ENCODE measurements around the gene PKP1. TPM values are rescaled to one million over a fixed set of nuclear protein-coding genes. Genes with fewer than 3 reads are reported as not detected.

PKP1 gene
- total and polyA plus RNA-seq, 10 of the 15 experiments (the other 5 are each of a cell fraction or from before 2014, with no cell fraction given), result 0.03 TPM; not detected in 9

GRCh38 chr1:201357636-201358348 lies 74.5 kb downstream of the PKP1 start (continued):
- no peak for TF ChIP-seq ZBTB11 (CRISPR knock-in tag; IDR thresholded peaks at IDR 0.05)
- TF ChIP-seq CHD2 (IDR thresholded peaks at IDR 0.05; ENCODE audit: borderline replicate concordance, low read depth, low read length), result no peak
- no peak for TF ChIP-seq IKZF2 (IDR thresholded peaks at IDR 0.05)
- TF ChIP-seq CREB1 (IDR thresholded peaks at IDR 0.05; ENCODE audit: low read depth), result no peak
- TF ChIP-seq CTCF (IDR thresholded peaks at IDR 0.05 in 2 of 3, conservative IDR thresholded peaks at IDR 0.05 in 1 of 3; ENCODE audit: control insufficient read depth in 2 of 3, extremely low read depth in 1 of 3, insufficient read depth in 1 of 3, low read depth in 3 of 3, low read length in 3 of 3), result no peak

- intact Hi-C loops (cut with micrococcal nuclease; ENCODE audit: unreplicated experiment) (no loop called here), in situ Hi-C loops (cut with MboI) (no loop called here)
- no peak for ATAC-seq
- no peak overlapping the region for H3K27ac ChIP-seq (ENCODE audit: control insufficient read depth, insufficient read depth)
- H3K27me3 ChIP-seq (replicated peaks in 1 of 2; ENCODE audit: control insufficient read depth in 2 of 2, insufficient read depth in 2 of 2, low read length in 1 of 2), result peaks cover 0 to 4% of the 10 kb centered on the region in 2 experiments; a peak in 3 of 4 replicates
- no peaks in the 10 kb centered on the region for H3K36me3 ChIP-seq (ENCODE audit: control insufficient read depth in 2 of 2, insufficient read depth in 2 of 2, low read length in 1 of 2)
- TF ChIP-seq NFYA (IDR thresholded peaks at IDR 0.05; ENCODE audit: borderline replicate concordance, low read depth, low read length) (no peak), RELB (IDR thresholded peaks at IDR 0.05; ENCODE audit: low read depth) (no peak)
- ChIA-PET CTCF (interaction anchor here (0.9 to 1.5 kb wide), 3 partner anchors 32 to 104 kb away, joined by 3 to 4 read pairs (median 4); no protein-coding TSS in a partner anchor), SMC1A (ENCODE audit: uncharacterized antibody, unreplicated experiment) (interaction anchor here (0.9 to 1.7 kb wide), 3 partner anchors 9 to 105 kb away, joined by 3 to 7 read pairs (median 4); no protein-coding TSS in a partner anchor), POLR2A (no interaction called here), RAD21 (ENCODE audit: unreplicated experiment) (no interaction called here)
- no peak overlapping the region for H3K4me3 ChIP-seq
- no peaks in the 10 kb centered on the region for H3K4me1 ChIP-seq (ENCODE audit: control insufficient read depth, insufficient read depth, low read length)
- H2AFZ ChIP-seq (ENCODE audit: control insufficient read depth, low read depth, low read length), result no peak overlapping the region
- FAIRE-seq, result no peak
- H3K9me3 ChIP-seq (replicated peaks; ENCODE audit: control insufficient read depth, insufficient read depth, low read length), result no peaks in the 10 kb centered on the region
- no TSS peak for BruUV-seq (replicated peaks)
- no peak for DNase-seq (ENCODE audit: low read depth, low spot score)
- H3K9ac ChIP-seq (ENCODE audit: control insufficient read depth, insufficient read depth, low read length), result no peak overlapping the region
- no peaks in the 10 kb centered on the region for H3K79me2 ChIP-seq (ENCODE audit: control insufficient read depth, insufficient read depth, low read length)
- WGBS (ENCODE audit: insufficient coverage, insufficient replicate concordance, low lambda C conversion rate, missing lambda C conversion rate), result 14% methylated on average over 4 of the region's 4 CpGs
- H4K20me1 ChIP-seq (ENCODE audit: control insufficient read depth, insufficient read depth), result no peaks in the 10 kb centered on the region
- no peak overlapping the region for H3K4me2 ChIP-seq (ENCODE audit: control insufficient read depth, insufficient read depth)
These were observed 75.3 kb downstream of the PKP1 start for GRCh38 chr1:201358596-201358995.
